Measurements from ENCODE around the gene MED8.
A peak's percentile ranks its signal among the peaks of the same experiment; 100 is the strongest.

MED8 gene, protein sequence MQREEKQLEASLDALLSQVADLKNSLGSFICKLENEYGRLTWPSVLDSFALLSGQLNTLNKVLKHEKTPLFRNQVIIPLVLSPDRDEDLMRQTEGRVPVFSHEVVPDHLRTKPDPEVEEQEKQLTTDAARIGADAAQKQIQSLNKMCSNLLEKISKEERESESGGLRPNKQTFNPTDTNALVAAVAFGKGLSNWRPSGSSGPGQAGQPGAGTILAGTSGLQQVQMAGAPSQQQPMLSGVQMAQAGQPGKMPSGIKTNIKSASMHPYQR

DNA sequence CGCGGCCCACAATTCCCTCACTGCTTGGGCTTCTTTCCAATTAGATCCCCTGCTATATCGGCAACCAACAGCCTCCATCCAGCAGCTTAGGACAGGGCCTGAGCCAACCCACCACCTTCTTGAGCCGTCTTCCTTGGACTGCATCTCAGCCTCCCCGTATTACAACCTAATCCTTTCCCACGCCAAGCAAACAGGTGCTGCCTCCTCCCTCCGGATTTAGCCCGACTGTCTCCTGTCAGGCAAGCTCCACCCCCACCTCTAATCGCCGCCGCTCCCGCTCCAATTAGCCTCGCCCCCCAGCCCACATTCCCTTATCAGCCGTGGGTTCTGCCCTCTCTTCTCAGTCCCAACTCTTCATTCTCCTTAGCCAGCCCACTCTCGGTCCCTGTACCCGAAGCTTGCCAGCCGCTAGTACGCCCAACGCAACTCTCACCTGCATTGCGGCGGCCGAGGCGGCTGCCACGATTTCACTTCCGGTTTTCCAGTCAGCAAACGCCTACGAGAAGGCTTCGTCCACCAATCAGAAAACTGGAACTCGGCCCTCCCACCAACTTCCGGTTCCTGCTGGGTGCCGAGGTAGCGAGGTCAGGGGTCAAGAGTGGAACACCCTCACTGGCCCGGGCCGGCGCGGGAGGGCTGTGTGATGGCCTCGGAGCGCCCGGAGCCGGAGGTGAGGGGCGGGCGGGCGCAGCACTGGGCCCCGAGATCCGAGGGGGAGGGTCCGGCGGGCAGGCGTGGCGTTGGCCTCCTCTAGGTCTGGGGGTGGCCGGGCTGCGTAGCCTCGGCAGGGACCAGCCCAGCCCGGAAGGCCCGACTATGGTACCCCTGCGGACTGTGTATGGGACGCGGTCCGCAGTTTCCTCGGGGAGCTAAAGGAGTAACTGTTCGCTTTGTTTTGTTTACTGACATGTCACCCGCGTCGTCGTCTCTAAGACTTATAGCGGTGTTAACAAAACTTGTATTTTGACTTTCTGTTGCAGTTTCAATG is at the start of gene MED8, which contains the start of gene SZT2:
MED8 (minus strand) TSS at position 475 of the 988 bp plus-strand sequence; CDS start at position 439, 36 bp downstream.
SZT2 (plus strand) TSS at position 574 of the 988 bp plus-strand sequence; CDS start at position 644, 70 bp downstream.
- FAIRE-seq, result peak; percentile 89

DNA sequence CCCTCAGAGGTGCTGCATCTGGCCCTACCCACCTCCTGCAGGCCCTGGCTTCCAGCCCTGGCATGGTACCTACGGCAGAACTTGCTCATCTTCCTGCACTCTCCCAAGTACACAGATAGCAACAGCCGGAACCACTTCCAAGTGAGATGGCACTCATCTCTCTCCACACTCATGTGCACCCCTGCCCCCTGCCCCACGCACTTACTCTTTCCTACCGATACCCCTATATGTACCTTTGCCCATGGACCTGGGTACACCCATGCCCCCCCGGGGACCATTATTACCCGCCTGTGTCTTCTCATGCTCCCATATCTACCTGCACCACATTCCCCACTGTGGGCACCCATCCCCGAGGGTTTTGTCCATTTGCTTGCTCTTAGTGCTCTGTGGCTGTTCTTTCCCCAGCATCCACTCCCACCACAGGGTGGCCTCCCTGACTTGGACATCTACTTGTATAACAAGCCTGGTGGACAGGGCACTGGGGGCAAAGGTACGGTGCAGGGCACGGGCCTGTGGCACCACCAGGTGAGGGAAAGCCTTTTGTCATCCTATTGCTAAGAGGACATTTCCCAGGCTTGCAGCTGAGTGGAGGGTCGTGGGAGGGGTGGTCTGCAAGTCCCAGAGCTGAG is 49.5 kb upstream of the MED8 start:
- no peak for FAIRE-seq

DNA sequence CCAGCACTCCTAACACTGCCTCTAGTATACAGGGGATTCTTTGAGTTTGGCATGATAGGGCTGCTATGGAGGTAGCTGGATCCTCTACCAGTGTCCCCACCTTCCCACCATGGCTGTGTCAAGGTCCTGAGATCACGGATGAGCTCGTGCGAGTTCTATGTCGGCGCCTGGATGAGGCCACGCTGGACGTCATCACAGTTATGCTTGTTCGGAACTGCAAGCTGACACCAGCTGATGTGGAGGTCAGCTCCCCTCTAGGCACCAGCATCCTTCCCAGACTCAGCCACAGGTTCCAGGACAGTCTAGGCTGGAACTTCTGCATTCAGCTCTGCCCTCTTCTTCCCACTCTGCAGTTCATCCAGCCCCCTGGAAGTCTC is 49.0 kb upstream of the MED8 start:
- no peak for FAIRE-seq

DNA sequence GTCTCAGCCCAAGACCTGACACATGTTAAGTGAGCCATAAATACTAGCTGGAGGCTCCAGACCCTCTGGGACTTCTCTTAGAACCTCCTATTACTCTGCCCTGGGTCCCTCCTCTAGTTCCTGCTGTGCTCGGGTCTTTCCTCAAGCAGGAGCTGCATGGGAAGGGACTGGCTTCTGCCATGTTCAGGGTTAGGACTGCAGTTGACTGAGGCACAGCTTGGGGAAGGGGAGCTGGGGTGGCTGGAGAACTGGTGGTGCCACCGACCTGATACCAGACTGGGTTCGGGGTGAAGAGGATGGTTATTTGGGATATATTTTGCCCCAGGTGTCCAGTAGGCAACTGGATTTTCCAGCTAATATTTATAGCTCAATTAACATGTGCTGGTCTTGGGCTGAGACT is 48.4 kb upstream of the MED8 start:
- FAIRE-seq, result no peak

DNA sequence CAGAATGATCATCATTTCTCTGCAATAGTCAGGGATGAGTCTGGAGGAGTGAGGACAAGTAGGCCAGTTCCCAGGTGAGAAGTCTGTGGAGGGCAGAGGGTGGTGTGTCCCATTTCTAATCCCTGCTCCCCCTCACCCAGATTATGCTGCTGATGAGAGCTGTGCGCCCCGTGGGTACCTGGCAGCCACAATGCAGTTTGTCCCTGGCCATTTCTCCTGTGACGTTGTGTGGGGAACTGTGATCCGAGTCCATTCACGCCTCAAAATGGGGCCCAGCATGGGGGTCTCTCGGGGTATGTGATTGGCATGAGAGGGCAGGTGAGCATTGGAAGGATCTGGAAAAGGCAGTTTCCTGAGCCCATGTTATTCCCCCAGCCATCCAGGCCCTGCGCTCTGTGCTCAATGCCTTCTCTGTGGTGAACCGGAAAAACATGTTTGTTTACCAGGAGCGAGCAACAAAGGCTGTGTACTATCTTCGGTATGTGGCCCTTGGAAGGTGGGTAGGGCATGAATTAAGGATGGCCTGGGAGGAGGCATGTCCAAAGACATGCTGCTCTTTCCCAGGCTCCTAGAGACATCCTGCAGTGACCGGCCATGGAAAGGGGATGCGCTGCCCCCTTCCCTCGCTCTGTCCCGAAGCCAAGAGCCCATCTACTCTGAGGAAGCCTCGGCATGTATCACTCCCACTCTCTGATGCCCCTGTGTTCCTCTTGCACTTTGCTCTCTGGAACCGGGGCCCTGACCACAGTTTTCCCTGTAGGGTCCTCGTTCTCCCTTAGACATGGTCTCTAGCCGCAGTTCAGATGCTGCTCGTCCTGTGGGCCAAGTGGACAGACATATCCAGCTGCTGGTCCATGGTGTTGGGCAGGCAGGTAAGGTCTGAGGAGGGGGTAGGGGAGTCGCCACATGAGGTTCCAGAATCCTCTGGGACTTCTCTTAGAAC is 47.7 kb upstream of the MED8 start:
- FAIRE-seq, result no peak

DNA sequence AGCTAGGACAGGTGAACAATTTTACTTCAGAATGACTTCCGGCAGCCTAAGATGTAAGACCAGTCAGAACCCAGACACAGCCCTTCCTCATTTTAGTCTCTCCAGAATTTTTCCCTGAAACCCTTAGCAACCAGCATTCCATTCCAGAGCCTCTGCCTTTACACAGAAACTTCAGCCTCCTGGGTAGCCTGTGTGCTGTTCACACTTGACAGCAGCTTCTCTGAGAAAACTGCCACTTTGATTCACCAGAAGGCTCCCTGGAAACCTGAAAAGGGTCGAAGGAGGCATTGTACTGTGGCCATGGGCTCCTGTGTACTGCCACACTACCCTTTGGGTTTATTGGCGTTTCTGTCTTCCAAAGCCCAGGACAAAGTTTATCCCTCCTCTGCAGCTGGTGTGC is 46.8 kb upstream of the MED8 start:
- FAIRE-seq, result no peak

DNA sequence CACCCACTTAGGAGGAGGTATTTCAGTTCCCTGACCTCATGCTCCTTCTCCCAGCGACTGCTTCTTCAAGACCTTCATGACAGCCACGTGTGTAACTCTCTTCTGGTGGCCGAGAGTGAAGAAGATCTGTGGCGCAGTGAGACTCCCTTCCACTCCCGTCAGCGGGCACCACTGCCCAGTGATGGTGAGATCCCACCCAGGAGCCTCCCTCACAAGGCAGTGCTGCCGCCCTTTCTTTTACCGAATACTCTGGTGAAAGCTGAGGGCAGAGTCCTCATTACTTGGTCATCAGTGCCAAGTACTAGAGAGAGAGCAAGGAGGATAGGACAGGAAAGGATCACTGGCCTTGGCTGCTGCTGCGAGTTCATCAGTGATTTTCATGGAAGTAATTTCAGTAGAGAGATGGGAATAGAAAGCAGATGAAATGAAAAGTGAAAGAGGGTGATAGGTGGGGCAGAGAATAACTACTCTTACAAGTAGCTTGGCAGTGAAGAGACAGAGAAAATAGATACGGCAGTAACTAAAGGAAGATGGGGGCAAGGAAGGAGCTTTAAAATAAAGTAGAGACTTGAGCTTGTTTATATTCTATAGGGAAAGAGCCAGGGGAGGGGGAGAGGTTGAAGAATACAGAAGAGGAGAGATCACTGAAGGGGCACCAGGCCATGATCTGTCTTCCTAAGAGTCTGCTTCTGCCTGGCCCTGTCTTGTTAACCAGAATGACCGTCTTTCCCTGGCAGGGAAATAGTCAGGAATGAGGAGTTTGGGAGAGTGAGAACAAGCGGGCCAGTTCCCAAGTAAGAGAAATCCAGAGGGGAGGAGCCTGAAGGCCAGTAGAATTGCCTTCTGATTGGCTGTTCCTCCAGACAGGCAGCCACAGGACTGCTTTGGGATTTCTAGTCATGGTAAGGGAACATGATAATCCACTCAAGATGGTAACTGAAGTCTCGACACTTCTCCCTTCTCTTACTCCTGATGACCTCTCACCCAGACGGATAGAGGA is 45.8 kb upstream of the MED8 start:
- FAIRE-seq, result no peak

DNA sequence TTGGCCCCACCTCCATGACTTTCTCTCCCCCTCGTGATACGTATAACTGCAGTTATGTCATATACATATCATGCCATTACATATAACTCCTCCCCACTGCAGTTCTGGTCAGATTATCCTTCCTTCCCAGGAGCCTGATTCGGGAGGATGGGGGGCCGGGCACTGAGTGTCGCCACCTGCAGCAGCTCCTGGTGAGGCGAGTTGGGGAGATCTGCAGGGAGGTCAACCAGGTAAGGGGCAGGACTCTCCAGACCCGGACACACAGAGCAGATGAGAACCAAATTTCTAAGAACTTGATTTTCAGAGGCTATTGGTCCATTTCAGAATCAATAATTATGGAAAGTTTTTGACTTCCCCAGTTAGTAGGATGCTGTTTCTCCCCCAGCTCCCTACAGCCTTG is 44.7 kb upstream of the MED8 start:
- no peak for FAIRE-seq

DNA sequence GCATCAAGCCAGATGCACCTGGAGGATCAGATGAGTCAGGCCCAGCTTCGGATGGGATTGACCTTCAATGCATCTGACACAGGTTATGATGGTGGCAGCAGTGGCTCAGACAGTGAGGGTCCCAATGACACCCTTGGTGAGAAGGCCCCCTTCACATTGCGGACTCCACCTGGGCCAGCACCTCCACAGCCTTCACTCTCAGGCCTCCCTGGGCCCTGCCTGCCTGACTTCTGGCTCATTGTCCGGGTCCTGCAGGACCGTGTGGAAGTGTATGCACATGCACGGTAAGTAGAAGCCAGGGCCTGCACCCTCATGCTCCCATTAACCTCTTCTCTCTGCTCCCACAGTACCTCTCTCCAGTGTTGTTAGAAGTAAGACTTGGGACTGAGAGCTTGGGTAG is 43.3 kb upstream of the MED8 start:
- no peak for FAIRE-seq

DNA sequence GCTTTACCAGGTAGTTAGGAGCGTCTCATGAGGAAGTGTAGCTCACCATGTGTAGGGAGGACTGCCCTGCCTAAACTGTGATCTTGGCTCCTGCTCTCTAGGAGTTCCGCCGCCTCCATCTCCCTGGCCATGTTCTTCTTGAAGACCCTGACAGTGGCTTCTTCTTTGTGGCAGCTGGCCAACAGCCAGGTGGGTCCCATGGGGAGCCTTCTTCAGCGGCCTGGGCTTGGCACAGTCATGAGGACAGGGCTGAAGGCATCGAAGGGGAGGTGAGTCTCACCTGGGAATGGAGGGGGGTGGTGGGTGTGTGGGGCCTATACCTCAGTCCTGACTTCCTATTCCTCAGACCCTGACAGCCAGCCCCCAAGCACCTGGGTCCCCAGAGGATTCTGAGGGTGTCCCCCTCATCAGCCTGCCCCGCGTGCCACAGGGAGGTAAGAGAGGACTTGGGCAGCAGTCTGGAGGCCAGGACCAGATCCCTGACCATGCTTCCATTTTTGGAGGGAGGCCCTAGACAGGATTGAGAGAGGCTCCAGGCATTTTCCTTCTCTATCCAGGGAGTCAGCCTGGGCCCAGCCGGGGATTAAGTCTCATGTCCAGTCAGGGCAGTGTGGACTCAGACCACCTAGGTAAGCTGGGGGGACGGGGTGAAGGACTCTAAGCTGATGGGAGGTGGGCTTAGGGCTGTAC is 42.7 kb upstream of the MED8 start:
- FAIRE-seq, result no peak

DNA sequence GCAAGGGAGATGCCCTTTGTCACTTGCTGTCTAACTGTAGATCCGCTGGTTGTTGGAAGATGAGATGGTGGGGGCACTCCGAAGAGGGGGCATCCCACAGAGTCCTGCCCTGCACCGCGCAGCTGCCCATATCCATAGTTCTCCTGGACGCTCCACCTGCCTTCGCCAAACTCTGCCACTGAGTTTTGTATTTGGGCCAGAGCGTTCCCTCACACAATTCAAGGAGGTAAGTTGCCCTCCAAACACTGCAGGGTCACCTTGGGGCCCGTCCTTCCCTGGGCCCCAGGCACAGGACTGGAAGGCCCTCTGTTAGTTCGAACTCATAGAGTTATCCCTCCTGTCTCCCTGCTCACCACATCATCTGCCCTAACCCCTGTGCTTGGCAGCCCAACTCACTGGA is 42.1 kb upstream of the MED8 start:
- FAIRE-seq, result no peak

DNA sequence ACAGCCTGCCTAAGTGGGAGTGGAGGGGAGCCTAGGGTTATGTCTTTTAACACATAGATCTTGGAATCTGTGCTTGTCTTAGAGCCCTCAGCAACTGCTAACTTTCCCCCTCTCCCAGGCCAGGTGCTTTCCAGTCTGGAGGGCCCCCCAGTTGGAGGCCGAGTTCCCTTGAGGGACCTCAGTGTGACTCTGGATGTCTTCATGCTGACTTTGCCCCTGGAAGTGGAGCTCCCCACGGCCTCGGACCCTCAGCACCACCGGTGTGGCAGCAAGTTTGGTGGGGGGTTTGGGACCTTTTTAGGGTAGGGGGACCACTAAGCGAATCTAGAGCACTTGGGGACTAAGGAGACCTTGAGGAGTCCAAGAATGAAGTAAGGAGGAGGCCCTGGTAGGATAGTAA is 41.2 kb upstream of the MED8 start:
- FAIRE-seq, result no peak

DNA sequence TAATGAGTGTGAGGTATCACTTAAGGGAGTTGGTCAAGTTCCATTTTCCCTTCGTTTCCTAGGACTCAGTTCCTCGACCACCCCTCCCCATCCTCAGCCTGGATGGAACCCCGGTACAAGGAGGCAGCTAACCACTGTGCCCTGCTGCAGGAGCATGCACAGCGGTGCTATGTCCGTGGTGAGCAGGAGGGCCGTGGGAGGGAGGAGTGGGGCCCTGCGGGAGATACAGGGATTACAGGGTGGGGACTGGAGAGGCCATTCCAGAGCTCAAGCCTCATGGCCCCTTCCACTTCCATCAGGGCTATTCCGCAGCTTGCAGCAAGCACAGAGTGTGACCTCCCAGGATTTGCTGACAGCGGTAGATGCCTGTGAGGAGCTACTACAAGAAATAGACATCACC is 38.3 kb upstream of the MED8 start:
- FAIRE-seq, result no peak

DNA sequence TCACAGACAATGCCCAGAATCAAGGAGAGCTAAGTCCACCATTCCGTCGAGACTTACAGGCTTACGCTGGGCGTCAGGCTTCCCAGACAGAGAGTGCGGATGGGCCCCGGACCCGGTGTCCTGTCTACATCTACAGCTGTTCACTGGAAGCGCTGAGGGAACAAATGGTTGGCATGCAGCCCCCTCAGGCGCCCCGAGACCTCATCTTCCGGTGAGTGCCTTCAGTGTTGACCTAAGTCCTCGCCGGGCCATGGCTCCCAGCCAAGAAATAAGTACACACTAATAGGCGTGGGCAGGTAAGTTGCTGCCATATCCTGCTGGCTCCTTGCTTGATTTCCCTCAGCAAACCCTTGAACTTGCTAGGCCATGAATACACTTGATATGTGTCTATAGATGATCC is 37.9 kb upstream of the MED8 start:
- no peak for FAIRE-seq

DNA sequence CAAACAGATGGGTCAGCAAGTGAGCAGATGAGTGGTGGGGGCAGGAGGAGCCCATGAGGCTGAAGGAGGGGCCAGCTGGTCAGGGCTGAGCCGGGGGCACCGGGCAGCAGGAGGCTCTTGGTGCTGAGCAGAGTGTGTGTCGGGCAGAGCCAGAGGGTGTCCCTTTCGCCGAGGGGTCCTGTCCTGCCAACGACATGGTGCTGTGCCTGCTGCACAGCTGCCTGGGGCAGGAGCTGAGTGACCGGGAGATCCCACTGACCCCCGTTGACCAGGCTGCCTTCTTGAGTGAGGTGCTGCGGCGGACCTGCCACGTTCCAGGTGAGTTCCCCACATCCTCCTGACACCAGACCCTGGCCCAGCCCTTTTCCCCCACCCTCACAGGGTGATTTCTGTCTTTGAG is 36.6 kb upstream of the MED8 start:
- FAIRE-seq, result no peak

DNA sequence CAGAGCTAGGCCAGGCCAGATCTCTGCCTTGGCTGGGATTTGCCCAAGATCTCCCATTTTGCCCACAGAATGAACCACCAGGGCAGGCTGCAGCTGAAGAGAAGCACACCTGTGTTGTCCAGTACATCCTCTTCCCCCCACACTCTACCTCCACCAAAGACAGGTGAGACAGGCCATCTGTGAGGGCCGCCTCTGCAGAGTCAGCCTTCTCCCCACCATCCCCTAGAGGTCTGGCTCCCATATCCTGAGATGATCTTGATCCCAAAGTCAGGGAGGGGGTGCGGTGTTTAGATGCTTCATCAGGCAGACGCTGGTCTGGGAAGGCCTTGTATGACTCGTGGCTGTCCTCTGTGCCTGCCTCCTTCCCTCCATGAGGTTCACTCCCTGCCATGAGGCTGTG is 35.4 kb upstream of the MED8 start:
- FAIRE-seq, result no peak

DNA sequence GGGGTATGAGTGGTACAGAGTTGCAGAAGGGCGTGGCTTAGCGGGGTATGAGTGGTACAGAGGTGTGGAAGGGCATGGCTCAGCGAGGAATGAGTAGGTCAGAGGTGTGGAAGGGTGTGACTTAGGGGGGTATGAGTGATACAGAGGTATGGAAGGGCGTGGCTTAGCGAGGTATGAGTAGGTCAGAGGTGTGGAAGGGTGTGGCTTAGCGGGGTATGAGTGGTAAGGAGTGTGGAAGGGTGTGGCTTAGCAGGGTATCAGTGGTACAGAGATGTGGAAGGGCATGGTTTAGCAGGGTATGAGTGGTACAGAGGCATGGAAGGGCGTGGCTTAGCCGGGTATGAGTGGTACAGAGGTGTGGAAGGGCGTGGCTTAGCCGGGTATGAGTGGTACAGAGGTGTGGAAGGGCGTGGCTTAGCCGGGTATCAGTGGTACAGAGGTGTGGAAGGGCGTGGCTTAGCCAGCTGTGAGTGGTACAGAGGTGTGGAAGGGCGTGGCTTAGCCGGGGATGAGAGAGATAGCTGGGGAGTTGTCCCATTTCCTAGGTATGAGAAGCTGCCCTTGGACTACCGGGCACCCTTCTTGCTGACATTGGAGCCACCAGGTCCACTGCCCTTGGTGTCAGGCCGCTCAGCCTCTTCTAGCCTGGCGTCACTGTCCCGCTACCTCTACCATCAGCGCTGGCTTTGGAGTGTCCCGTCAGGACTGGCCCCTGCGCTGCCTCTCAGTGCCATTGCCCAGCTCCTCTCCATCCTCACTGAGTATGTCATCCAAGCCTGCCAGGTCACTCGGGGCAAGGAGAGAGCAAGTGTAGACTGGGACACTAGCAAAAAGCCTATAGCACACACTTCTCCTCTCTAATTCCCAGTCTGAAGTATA is 34.3 kb upstream of the MED8 start:
- no peak for FAIRE-seq

DNA sequence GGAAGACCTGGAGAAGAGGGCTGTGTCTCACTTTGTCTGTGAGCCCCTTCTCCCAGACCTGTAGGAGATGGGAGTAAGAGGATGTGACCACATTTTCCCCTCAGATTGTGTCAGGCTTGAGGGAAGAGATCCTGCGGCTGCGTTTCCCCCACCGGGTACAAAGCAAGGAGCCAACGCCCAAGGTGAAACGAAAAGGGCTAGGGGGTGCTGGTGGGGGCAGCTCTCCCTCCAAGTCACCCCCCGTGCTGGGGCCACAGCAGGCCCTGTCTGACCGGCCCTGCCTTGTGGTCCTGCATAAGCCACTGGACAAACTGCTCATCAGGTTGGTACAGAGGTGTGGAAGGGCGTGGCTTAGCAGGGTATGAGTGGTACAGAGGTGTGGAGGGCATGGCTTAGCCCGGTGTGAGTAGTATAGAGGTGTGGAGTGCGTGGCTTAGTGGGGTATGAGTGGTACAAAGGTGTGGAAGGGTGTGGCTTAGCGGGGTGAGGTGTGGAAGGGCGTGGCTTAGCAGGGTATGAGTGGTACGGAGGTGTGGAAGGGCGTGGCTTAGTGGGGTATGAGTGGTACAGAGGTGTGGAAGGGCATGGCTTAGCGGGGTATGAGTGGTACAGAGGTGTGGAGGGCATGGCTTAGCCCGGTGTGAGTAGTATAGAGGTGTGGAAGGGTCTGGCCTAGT is 33.5 kb upstream of the MED8 start:
- no peak for FAIRE-seq
